GM23338 (cell line): ENCODE results near the gene NSD1. TPM values are rescaled to one million over a fixed set of nuclear protein-coding genes. Genes with fewer than 3 reads are reported as not detected.
A peak's percentile ranks its signal among the peaks of the same experiment; 100 is the strongest.

Source experiments
- ATAC-seq: fragments of 200-7000 bp; cut with Tn5 transposase; 3 replicates; pipeline ENCODE4 v1.9.1; 2020
- DNase-seq: peaks from one replicate; pipeline ENCODE4 v3.0.0-alpha.2; 2015; ENCODE audit warnings: low spot score
- H2AFZ ChIP-seq: fragments of 200-600 bp; sonication (generic); 2 replicates; pipeline ENCODE4 v1.8.0; 2016; ENCODE audit warnings: antibody characterized with exemption, mild to moderate bottlenecking, moderate library complexity
- H3F3A ChIP-seq: fragments of 200-600 bp; sonication (generic); replicated peaks from 2 replicates; pipeline ENCODE4 v1.8.0; 2017; ENCODE audit warnings: antibody characterized with exemption, mixed run types, low read depth
- H3K27ac ChIP-seq: fragments of 200-600 bp; sonication (generic); 2 replicates; pipeline ENCODE4 v1.6.1; 2016; ENCODE audit warnings: low read depth
- H3K27me3 ChIP-seq: fragments of 200-600 bp; sonication (generic); 2 replicates; pipeline ENCODE4 v1.8.0; 2016; ENCODE audit warnings: mild to moderate bottlenecking, mixed run types, moderate library complexity; ENCODE audit not compliant: insufficient read depth
- H3K36me3 ChIP-seq: fragments of 200-600 bp; sonication (generic); 2 replicates; pipeline ENCODE4 v1.8.0; 2016; ENCODE audit warnings: mild to moderate bottlenecking; ENCODE audit not compliant: insufficient read depth
- H3K4me1 ChIP-seq: fragments of 200-600 bp; sonication (generic); 2 replicates; pipeline ENCODE4 v1.8.0; 2016; ENCODE audit warnings: mild to moderate bottlenecking, moderate library complexity; ENCODE audit not compliant: insufficient read depth
- H3K4me2 ChIP-seq: fragments of 200-600 bp; sonication (generic); 2 replicates; pipeline ENCODE4 v1.7.1; 2017; ENCODE audit warnings: mixed run types
- H3K4me3 ChIP-seq: fragments of 200-600 bp; sonication (generic); 2 replicates; pipeline ENCODE4 v1.6.1; 2016; ENCODE audit warnings: mixed run types
- H3K79me2 ChIP-seq: fragments of 200-600 bp; sonication (generic); replicated peaks from 2 replicates; pipeline ENCODE4 v1.8.0; 2017; ENCODE audit warnings: mild to moderate bottlenecking; ENCODE audit not compliant: insufficient read depth
- H3K9me2 ChIP-seq: fragments of 200-600 bp; sonication (generic); 2 replicates; pipeline ENCODE4 v1.8.0; 2017; ENCODE audit not compliant: insufficient read depth
- H4K20me1 ChIP-seq: fragments of 200-600 bp; sonication (generic); replicated peaks from 2 replicates; pipeline ENCODE4 v1.8.0; 2017; ENCODE audit warnings: mild to moderate bottlenecking; ENCODE audit not compliant: insufficient read depth
- H3K27ac Mint-ChIP-seq: 2 replicates; pipeline ENCODE4 v1.8.0; 2020; ENCODE audit warnings: inconsistent platforms, mild to moderate bottlenecking, moderate library complexity, mixed read lengths
- H3K27me3 Mint-ChIP-seq: 3 replicates; pipeline ENCODE4 v1.8.0; 2022; ENCODE audit warnings: low read depth, mild to moderate bottlenecking, moderate library complexity, mixed read lengths, inconsistent platforms; ENCODE audit not compliant: insufficient read depth, poor library complexity
- H3K36me3 Mint-ChIP-seq: 3 replicates; pipeline ENCODE4 v1.8.0; 2021; ENCODE audit warnings: low read depth, mild to moderate bottlenecking, inconsistent platforms, moderate library complexity, mixed read lengths
- H3K4me1 Mint-ChIP-seq: 3 replicates; pipeline ENCODE4 v1.8.0; 2020; ENCODE audit warnings: mild to moderate bottlenecking, inconsistent platforms, mixed read lengths
- H3K4me3 Mint-ChIP-seq: 3 replicates; pipeline ENCODE4 v1.8.0; 2021; ENCODE audit warnings: moderate library complexity, mild to moderate bottlenecking, inconsistent platforms, mixed read lengths
- H3K9me3 Mint-ChIP-seq: 3 replicates; pipeline ENCODE4 v1.8.0; 2020; ENCODE audit warnings: moderate library complexity, mild to moderate bottlenecking, inconsistent platforms, mixed read lengths
- CREB1 ChIP-seq: fragments of 250-450 bp; sonication (Bioruptor Pico); IDR thresholded peaks from 2 replicates; pipeline ENCODE4 v1.5.0; 2020; ENCODE audit warnings: low read depth, mild to moderate bottlenecking, moderate library complexity
- ETS1 ChIP-seq: IDR thresholded peaks from 2 replicates; pipeline ENCODE4 v1.6.1; 2016; ENCODE audit warnings: antibody characterized with exemption
- EZH2 ChIP-seq: fragments of 200-600 bp; sonication (generic); IDR thresholded peaks from one replicate; pipeline ENCODE4 v1.8.0; 2017; ENCODE audit warnings: antibody characterized with exemption, mild to moderate bottlenecking, low read depth; ENCODE audit not compliant: unreplicated experiment
- EZH2phosphoT487 ChIP-seq: fragments of 200-600 bp; sonication (generic); IDR thresholded peaks from one replicate; pipeline ENCODE4 v1.8.1; 2018; ENCODE audit warnings: antibody characterized with exemption; ENCODE audit not compliant: unreplicated experiment
- JUNB ChIP-seq: IDR thresholded peaks from one replicate; pipeline ENCODE4 v1.6.1; 2016; ENCODE audit warnings: antibody characterized with exemption; ENCODE audit not compliant: unreplicated experiment
- POLR2AphosphoS5 ChIP-seq: IDR thresholded peaks from 2 replicates; pipeline ENCODE4 v1.6.1; 2016; ENCODE audit warnings: antibody characterized with exemption, low read depth
- REST ChIP-seq: IDR thresholded peaks from one replicate; pipeline ENCODE4 v1.6.1; 2018; ENCODE audit warnings: antibody characterized with exemption; ENCODE audit not compliant: unreplicated experiment
- STAT1 ChIP-seq: IDR thresholded peaks from one replicate; pipeline ENCODE4 v1.6.1; 2016; ENCODE audit warnings: antibody characterized with exemption; ENCODE audit not compliant: unreplicated experiment
- ZNF114 ChIP-seq: fragments of 250-450 bp; sonication (Bioruptor Pico); IDR thresholded peaks from 2 replicates; pipeline ENCODE4 v1.5.0; 2020; ENCODE audit warnings: mild to moderate bottlenecking, moderate library complexity
- ZNF331 ChIP-seq: fragments of 250-450 bp; sonication (Bioruptor Pico); IDR thresholded peaks from 2 replicates; pipeline ENCODE4 v1.5.0; 2020; ENCODE audit warnings: low read depth, mild to moderate bottlenecking, moderate library complexity
- polyA plus RNA-seq: library from polyadenylated mRNA; unstranded; fragments of >200 nt; fragmentation: Nextera tagmentation; extraction: Ambion mirVana; gene quantifications from 2 replicates; pipeline ENCODE4 v1.2.1, GENCODE V29; 2016
- total RNA-seq: library from RNA; depleted of rRNA; stranded (reverse); fragments of >200 nt; shearing (Covaris generic); gene quantifications from 2 replicates; pipeline ENCODE4 v1.2.3, GENCODE V29; 2014

The NSD1 gene
- total and polyA plus RNA-seq, 2 experiments from 2014 or later = 96.4 to 106 TPM

GRCh38 chr5:177330991-177331842 lies 197.6 kb downstream of the NSD1 start:
- Mint-ChIP-seq H3K27me3 (peaks cover 9% of the 10 kb centered on the region), H3K4me1 (peaks cover 9% of the 10 kb centered on the region), H3K27ac (0 out of 2 replicates have a peak overlapping the region, but pooled peaks have one; percentile 49), H3K9me3 (no peaks in the 10 kb centered on the region), H3K36me3 (peaks cover 42% of the 10 kb centered on the region), H3K4me3 (no peak overlapping the region)
- H3F3A ChIP-seq = no peaks in the 10 kb centered on the region
- H3K79me2 ChIP-seq = 0 out of 2 replicates have a peak, but pooled peaks cover 7% of the 10 kb centered on the region
- H3K36me3 ChIP-seq = peaks cover 5% of the 10 kb centered on the region; the same call in 1 of the 2 replicates
- TF ChIP-seq CREB1 (CRISPR knock-in tag) (no peak), POLR2AphosphoS5 (no peak), EZH2phosphoT487 (no peak), ETS1 (no peak), ZNF331 (no peak), EZH2 (no peak), JUNB (no peak), ZNF114 (CRISPR knock-in tag) (no peak), REST (no peak), STAT1 (no peak)
- H3K4me1 ChIP-seq = no peaks in the 10 kb centered on the region; the same call in 1 of the 2 replicates
- H3K9me2 ChIP-seq = no peaks in the 10 kb centered on the region
- no peak overlapping the region for H2AFZ ChIP-seq
- H3K27me3 ChIP-seq = no peaks in the 10 kb centered on the region
- no peak overlapping the region for H3K27ac ChIP-seq
- DNase-seq (no peak), ATAC-seq (no peak)
- H3K4me2 ChIP-seq = no peak overlapping the region
- no peak overlapping the region for H3K4me3 ChIP-seq
- H4K20me1 ChIP-seq = peaks cover 3% of the 10 kb centered on the region; the same call in 1 of the 2 replicates
